Measurements from ENCODE around the gene PACSIN3.

PACSIN3 gene

GRCh38 chr11:47152953-47153950 lies 33.0 kb downstream of the PACSIN3 start:
- peak in 1 of 2 donors; percentile 39 for DNase-seq (ENCODE audit: low read depth in 2 of 2)

- DNase-seq (ENCODE audit: low read depth in 2 of 2), result no peak
Observed at GRCh38 chr11:47152126-47152952, 33.9 kb downstream of the PACSIN3 start.

GRCh38 chr11:47149782-47150181 lies 36.5 kb downstream of the PACSIN3 start:
- no peak for DNase-seq (ENCODE audit: low read depth in 2 of 2)

GRCh38 chr11:47148903-47149531 lies 37.2 kb downstream of the PACSIN3 start:
- no peak for DNase-seq (ENCODE audit: low read depth in 2 of 2)

GRCh38 chr11:47148270-47148669 lies 38.0 kb downstream of the PACSIN3 start:
- DNase-seq (ENCODE audit: low read depth in 2 of 2), result no peak

- no peak for DNase-seq (ENCODE audit: low read depth in 2 of 2)
Observed at GRCh38 chr11:47147681-47148080, 38.6 kb downstream of the PACSIN3 start.

GRCh38 chr11:47147250-47147649 lies 39.0 kb downstream of the PACSIN3 start:
- DNase-seq (ENCODE audit: low read depth in 2 of 2), result no peak

- no peak for DNase-seq (ENCODE audit: low read depth in 2 of 2)
Observed at GRCh38 chr11:47144541-47144940, 41.7 kb downstream of the PACSIN3 start.

GRCh38 chr11:47143322-47143721 lies 42.9 kb downstream of the PACSIN3 start:
- DNase-seq (ENCODE audit: low read depth in 2 of 2), result no peak

GRCh38 chr11:47139878-47140277 lies 46.4 kb downstream of the PACSIN3 start:
- DNase-seq (ENCODE audit: low read depth in 2 of 2), result no peak

- DNase-seq (ENCODE audit: low read depth in 2 of 2), result no peak
Observed at GRCh38 chr11:47137476-47137875, 48.8 kb downstream of the PACSIN3 start.

GRCh38 chr11:47136921-47137320 lies 49.3 kb downstream of the PACSIN3 start:
- DNase-seq (ENCODE audit: low read depth in 2 of 2), result no peak

GRCh38 chr11:47136327-47136726 lies 49.9 kb downstream of the PACSIN3 start:
- no peak for DNase-seq (ENCODE audit: low read depth in 2 of 2)

- no peak for DNase-seq (ENCODE audit: low read depth in 2 of 2)
Observed at GRCh38 chr11:47132981-47133380, 53.3 kb downstream of the PACSIN3 start.

- DNase-seq (ENCODE audit: low read depth in 2 of 2), result no peak
Observed at GRCh38 chr11:47132490-47132889, 53.7 kb downstream of the PACSIN3 start.

GRCh38 chr11:47131136-47131535 lies 55.1 kb downstream of the PACSIN3 start:
- no peak for DNase-seq (ENCODE audit: low read depth in 2 of 2)

GRCh38 chr11:47130543-47130942 lies 55.7 kb downstream of the PACSIN3 start:
- DNase-seq (ENCODE audit: low read depth in 2 of 2), result no peak

Data from stimulated activated CD8-positive, alpha-beta memory T cell treated with anti-CD3 and anti-CD28 coated beads, Interleukin-15, amount 100 ng/mL, for 48 hours (primary cell).